GM19372 (cell line): Measurements from ENCODE around the gene CNN2.

Experiments used
- ATAC-seq: cut with Tn5 transposase; IDR thresholded peaks from one replicate; pipeline ENCODE4 v1.9.1; 2021; ENCODE audit warnings: mild to moderate bottlenecking, low read depth, moderate library complexity; ENCODE audit not compliant: unreplicated experiment

CNN2 gene

GRCh38 chr19:1047696-1048147 is 21.3 kb downstream of the CNN2 start:
- no peak for ATAC-seq

GRCh38 chr19:1049106-1049505 is 22.7 kb downstream of the CNN2 start:
- no peak for ATAC-seq

- no peak for ATAC-seq
These were observed 23.4 kb downstream of the CNN2 start for GRCh38 chr19:1049800-1050199.

GRCh38 chr19:1050989-1051788 is 24.8 kb downstream of the CNN2 start:
- no peak for ATAC-seq

GRCh38 chr19:1051791-1052190 is 25.4 kb downstream of the CNN2 start:
- ATAC-seq: no peak

- no peak for ATAC-seq
These were observed 26.1 kb downstream of the CNN2 start for GRCh38 chr19:1052349-1052975.

DNA sequence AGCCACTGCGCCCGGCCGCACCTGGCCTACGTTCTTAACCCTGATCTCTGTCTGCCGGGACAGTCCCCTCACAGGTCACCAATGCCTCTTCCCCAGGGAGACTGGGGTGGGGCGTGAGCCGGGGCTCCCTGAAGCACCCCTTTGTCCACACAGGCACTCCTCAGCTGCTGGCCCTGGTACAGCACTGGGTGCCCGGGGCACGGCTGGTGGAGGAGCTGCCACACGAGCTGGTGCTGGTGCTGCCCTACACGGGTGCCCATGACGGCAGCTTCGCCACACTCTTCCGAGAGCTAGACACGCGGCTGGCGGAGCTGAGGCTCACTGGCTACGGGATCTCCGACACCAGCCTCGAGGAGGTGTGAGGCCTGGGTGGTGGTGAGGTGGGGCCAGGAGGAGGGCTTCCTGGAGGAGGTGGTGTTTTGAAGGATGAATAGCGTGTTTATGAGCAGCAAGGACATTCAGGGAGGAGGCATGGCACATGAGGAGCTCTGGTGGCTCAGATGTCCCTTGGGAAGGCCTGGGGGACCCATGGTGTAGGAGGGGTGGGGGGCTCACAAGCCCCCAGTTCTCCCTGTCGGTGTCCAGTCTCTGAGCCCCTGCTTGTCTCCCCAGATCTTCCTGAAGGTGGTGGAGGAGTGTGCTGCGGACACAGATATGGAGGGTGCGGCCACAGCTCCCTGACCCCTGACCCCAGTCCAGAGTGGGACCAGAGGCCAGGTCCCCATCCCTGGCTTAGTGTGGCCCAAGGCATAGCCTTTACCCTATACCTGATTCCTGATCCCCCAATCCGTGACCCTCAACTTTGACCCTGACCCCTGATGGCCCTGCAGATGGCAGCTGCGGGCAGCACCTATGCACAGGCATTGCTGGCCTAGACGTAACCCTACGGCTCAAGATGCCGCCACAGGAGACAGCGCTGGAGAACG is 27.0 kb downstream of the CNN2 start:
- ATAC-seq: no peak

DNA sequence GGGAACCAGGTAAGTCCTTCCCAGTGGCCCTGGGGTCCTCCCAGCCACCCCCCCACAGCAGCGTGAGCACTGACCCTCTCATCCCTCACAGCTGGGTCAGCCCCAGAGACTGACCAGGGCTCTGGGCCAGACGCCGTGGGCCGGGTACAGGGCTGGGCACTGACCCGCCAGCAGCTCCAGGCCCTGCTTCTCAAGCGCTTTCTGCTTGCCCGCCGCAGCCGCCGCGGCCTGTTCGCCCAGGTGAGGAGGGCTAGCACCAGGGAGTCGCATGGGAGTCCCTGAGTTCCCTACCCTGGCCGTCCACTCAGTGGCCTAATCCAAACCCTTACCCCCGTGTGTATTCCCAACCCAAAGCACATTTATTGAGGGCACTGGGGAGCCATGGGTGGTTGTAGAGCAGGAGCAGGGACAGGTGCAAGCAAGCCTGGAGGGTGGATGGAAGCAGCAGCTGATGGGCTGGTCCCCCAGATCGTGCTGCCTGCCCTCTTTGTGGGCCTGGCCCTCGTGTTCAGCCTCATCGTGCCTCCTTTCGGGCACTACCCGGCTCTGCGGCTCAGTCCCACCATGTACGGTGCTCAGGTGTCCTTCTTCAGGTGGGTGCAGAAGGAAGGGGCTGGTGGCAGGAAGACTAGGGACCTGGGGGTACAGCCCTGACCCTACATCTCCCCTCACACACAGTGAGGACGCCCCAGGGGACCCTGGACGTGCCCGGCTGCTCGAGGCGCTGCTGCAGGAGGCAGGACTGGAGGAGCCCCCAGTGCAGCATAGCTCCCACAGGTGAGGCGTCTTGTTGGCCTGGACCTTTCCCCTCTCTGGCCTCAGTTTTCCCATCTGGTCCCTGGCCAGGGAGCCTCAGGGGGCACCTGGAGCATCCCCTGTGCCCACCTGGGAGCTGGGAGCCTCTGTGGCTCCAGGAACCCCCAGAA is 28.0 kb downstream of the CNN2 start:
- no peak for ATAC-seq

- no peak for ATAC-seq
These were observed 28.6 kb downstream of the CNN2 start for GRCh38 chr19:1055028-1055425.

GRCh38 chr19:1055886-1056620 is 29.6 kb downstream of the CNN2 start:
- ATAC-seq: no peak

GRCh38 chr19:1057176-1057855 is 30.9 kb downstream of the CNN2 start:
- ATAC-seq: no peak

GRCh38 chr19:1058112-1058511 is 31.7 kb downstream of the CNN2 start:
- ATAC-seq: no peak

- ATAC-seq: no peak
These were observed 34.3 kb downstream of the CNN2 start for GRCh38 chr19:1060689-1061088.

- ATAC-seq: no peak
These were observed 35.6 kb downstream of the CNN2 start for GRCh38 chr19:1061987-1062386.

DNA sequence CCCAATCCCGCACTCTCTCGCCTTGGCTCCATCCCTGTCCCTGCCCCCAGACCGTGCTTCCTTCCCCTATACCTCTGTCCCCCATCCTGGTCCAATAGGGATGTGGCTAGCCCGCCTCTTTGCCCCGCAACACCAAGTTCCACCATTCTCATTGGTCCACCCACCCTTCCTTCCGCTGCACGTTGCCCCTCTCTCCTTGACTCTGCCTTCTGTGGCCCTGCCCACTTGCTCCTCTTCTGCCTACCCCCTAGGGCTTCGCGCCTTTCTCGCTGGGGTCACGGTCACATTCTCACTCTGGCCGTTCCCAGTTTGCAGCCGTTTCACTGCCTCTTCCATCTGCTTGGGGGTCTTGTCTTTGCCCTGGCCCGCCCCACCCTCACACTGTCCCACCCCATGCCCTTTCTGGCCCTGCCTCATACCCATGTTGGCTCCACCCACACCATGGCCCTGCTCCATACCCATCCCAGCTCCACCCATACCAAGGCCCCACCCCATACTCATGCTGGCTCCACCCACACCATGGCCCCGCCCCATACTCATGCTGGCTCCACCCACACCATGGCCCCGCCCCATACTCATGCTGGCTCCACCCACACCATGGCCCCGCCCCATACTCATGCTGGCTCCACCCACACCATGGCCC is 36.1 kb downstream of the CNN2 start:
- ATAC-seq: no peak

GRCh38 chr19:1063030-1063908 is 36.9 kb downstream of the CNN2 start:
- ATAC-seq: no peak

DNA sequence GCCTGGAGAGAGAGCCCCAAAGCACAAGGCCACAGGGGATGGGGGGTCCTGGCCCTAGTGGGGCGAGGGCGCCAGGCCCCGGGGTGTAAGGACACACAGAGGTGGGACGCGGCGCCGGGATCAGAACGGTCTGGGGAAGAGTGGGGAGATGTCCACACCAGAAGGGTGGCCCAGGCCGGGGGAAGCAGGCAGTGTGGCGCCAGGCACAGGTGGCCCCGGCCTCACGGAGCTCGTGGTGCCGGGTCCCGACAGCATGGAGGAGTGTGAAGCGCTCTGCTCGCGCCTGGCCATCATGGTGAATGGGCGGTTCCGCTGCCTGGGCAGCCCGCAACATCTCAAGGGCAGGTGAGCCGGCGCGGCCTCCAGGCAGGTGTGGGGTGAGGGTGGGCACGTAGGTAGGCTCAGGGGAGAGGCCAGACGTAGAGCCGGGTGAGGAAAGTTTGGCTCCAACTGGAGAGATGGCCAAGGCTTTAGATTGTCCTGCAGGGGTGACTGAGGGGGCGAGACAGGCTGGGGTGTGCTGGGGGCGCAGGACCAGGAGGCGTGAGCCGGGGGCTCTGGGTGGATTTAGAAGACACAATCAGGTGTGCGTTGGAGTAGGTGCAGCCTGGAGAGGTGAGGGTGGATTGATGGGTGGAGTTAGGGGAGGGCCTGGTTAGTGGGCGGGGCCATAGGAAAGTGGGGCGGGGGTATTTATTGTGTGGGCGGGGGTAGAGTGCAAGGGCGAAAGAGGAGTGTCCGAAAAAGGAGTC is 37.7 kb downstream of the CNN2 start:
- no peak for ATAC-seq
